PC-3 (cell line): ENCODE results near the gene PSTPIP2.

Source experiments
- EZH2 ChIP-seq: fragments of 300-600 bp; sonication (generic); IDR thresholded peaks from one replicate; pipeline ENCODE4 v1.6.1; 2017; ENCODE audit warnings: antibody characterized with exemption, mild to moderate bottlenecking, low read length; ENCODE audit not compliant: unreplicated experiment
- EZH2phosphoT487 ChIP-seq: fragments of 300-600 bp; sonication (generic); IDR thresholded peaks from 2 replicates; pipeline ENCODE4 v1.6.1; 2018; ENCODE audit warnings: mild to moderate bottlenecking, antibody characterized with exemption, low read length, borderline replicate concordance
- TF ChIP-seq, protein P1 (sequence below): fragments of 300-600 bp; sonication (generic); conservative IDR thresholded peaks from 2 replicates; pipeline ENCODE4 v1.5.1; 2017; ENCODE audit warnings: antibody characterized with exemption, low read depth, mild to moderate bottlenecking, low read length

DNA sequence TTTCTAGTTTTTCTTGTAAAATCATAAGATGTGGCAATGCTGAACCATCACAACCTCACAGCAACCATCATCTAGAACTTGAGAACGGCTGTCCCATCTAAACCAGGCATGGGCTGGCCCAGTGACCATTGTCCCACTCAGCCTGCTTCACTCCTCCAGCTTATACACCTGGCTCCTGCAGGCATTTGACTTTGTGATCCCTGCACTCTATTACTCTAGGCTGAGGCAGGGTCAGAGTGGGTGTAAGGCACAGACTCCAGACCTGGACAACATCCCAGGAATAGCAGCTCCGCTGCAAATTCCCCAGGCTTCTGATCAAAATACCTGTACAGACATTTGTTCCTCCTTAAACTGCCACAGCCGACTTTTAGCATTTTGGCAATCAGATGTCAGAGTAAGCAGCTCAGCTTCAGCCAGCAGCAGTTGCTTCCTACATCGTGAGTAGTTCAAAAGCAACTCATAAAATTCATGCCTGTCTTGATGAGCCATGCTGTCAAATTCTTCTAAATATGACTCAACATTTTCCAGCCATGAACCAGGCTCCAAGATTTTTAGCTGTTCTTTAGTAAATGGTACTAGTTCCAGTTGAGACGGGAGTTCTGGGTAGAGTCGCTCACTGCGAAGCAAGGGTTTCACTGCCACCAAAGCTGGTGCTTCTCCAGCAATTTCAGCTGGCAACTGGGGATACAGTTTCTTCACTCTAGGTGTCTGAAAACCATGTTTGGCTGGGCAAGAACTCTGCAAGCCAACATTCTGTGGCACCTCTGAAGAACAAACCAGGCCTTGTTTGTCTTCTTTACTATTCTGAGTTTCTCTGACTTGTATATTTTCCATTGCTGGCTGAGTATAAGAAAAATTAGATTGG is 117.8 kb downstream of the PSTPIP2 start:
- TF ChIP-seq EZH2, result no peak
- no peak for TF ChIP-seq EZH2phosphoT487
- TF ChIP-seq, protein P1, sequence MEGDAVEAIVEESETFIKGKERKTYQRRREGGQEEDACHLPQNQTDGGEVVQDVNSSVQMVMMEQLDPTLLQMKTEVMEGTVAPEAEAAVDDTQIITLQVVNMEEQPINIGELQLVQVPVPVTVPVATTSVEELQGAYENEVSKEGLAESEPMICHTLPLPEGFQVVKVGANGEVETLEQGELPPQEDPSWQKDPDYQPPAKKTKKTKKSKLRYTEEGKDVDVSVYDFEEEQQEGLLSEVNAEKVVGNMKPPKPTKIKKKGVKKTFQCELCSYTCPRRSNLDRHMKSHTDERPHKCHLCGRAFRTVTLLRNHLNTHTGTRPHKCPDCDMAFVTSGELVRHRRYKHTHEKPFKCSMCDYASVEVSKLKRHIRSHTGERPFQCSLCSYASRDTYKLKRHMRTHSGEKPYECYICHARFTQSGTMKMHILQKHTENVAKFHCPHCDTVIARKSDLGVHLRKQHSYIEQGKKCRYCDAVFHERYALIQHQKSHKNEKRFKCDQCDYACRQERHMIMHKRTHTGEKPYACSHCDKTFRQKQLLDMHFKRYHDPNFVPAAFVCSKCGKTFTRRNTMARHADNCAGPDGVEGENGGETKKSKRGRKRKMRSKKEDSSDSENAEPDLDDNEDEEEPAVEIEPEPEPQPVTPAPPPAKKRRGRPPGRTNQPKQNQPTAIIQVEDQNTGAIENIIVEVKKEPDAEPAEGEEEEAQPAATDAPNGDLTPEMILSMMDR, result no peak
